Activated naive CD8-positive, alpha-beta T cell (primary cell): ENCODE data around the gene GSX1.
"Not testable (repeated sequence)": the region's sequence is repeated elsewhere in the genome, so short reads cannot be mapped to it uniquely, and the experiment has no call there.

Experiments
- H3K27ac Mint-ChIP-seq: one replicate; pipeline ENCODE4 v1.8.0; 2021; ENCODE audit warnings: mixed read lengths
- H3K27me3 Mint-ChIP-seq: one replicate; pipeline ENCODE4 v1.8.0; 2021; ENCODE audit warnings: mixed read lengths
- H3K36me3 Mint-ChIP-seq: one replicate; pipeline ENCODE4 v1.8.0; 2021; ENCODE audit warnings: mixed read lengths
- H3K4me1 Mint-ChIP-seq: one replicate; pipeline ENCODE4 v1.8.0; 2021; ENCODE audit warnings: low read depth, mixed read lengths
- H3K4me3 Mint-ChIP-seq: one replicate; pipeline ENCODE4 v1.8.0; 2021; ENCODE audit warnings: mild to moderate bottlenecking, mixed read lengths
- H3K9me3 Mint-ChIP-seq: one replicate; pipeline ENCODE4 v1.8.0; 2021; ENCODE audit warnings: low read depth, mixed read lengths

Gene GSX1

GRCh38 chr13:27810461-27810860 lies 18.2 kb downstream of the GSX1 start:
- no peak overlapping the region for H3K4me3 Mint-ChIP-seq
- H3K27ac Mint-ChIP-seq: no peak overlapping the region
- no peaks in the 10 kb centered on the region for H3K9me3 Mint-ChIP-seq
- no peaks in the 10 kb centered on the region for H3K36me3 Mint-ChIP-seq
- H3K4me1 Mint-ChIP-seq: no peaks in the 10 kb centered on the region
- H3K27me3 Mint-ChIP-seq: peaks cover 32% of the 10 kb centered on the region

GRCh38 chr13:27813826-27814225 lies 21.5 kb downstream of the GSX1 start:
- H3K27me3 Mint-ChIP-seq: peaks cover 24% of the 10 kb centered on the region
- no peaks in the 10 kb centered on the region for H3K36me3 Mint-ChIP-seq
- H3K4me1 Mint-ChIP-seq: no peaks in the 10 kb centered on the region
- H3K9me3 Mint-ChIP-seq: no peaks in the 10 kb centered on the region
- no peak overlapping the region for H3K4me3 Mint-ChIP-seq
- no peak overlapping the region for H3K27ac Mint-ChIP-seq

GRCh38 chr13:27817832-27818231 lies 25.5 kb downstream of the GSX1 start:
- H3K9me3 Mint-ChIP-seq, H3K4me1 Mint-ChIP-seq, H3K27ac Mint-ChIP-seq, H3K4me3 Mint-ChIP-seq, H3K36me3 Mint-ChIP-seq: not testable (repeated sequence)
- H3K27me3 Mint-ChIP-seq: peaks cover 33% of the 10 kb centered on the region

- Mint-ChIP-seq H3K4me3 (no peak overlapping the region), H3K27me3 (peaks cover 30% of the 10 kb centered on the region), H3K27ac (no peak overlapping the region), H3K9me3 (no peaks in the 10 kb centered on the region), H3K36me3 (no peaks in the 10 kb centered on the region), H3K4me1 (no peaks in the 10 kb centered on the region)
Measured at GRCh38 chr13:27820524-27821482, 28.5 kb downstream of the GSX1 start.

- no peak overlapping the region for H3K27ac Mint-ChIP-seq
- no peak overlapping the region for H3K4me3 Mint-ChIP-seq
Measured at GRCh38 chr13:27821566-27821965, 29.3 kb downstream of the GSX1 start.

GRCh38 chr13:27822258-27822872 lies 30.1 kb downstream of the GSX1 start:
- Mint-ChIP-seq H3K27ac (no peak overlapping the region), H3K9me3 (no peaks in the 10 kb centered on the region), H3K27me3 (peaks cover 29% of the 10 kb centered on the region), H3K4me1 (peaks cover 3% of the 10 kb centered on the region), H3K36me3 (no peaks in the 10 kb centered on the region), H3K4me3 (no peak overlapping the region)

More at GRCh38 chr13:27821566-27821965, 29.3 kb downstream of the GSX1 start:
- Mint-ChIP-seq H3K4me1 (peaks cover 3% of the 10 kb centered on the region), H3K9me3 (no peaks in the 10 kb centered on the region), H3K36me3 (no peaks in the 10 kb centered on the region), H3K27me3 (peaks cover 27% of the 10 kb centered on the region)

GRCh38 chr13:27822873-27823311 lies 30.6 kb downstream of the GSX1 start:
- Mint-ChIP-seq H3K4me1 (peaks cover 3% of the 10 kb centered on the region), H3K27me3 (peaks cover 33% of the 10 kb centered on the region), H3K4me3 (no peak overlapping the region), H3K27ac (no peak overlapping the region), H3K9me3 (no peaks in the 10 kb centered on the region), H3K36me3 (no peaks in the 10 kb centered on the region)

GRCh38 chr13:27824121-27824520 lies 31.8 kb downstream of the GSX1 start:
- H3K4me1 Mint-ChIP-seq: peaks cover 3% of the 10 kb centered on the region
- H3K27me3 Mint-ChIP-seq: peaks cover 38% of the 10 kb centered on the region
- no peaks in the 10 kb centered on the region for H3K36me3 Mint-ChIP-seq
- H3K4me3 Mint-ChIP-seq: no peak overlapping the region
- H3K9me3 Mint-ChIP-seq: no peaks in the 10 kb centered on the region
- no peak overlapping the region for H3K27ac Mint-ChIP-seq

GRCh38 chr13:27825072-27825471 lies 32.8 kb downstream of the GSX1 start:
- Mint-ChIP-seq H3K4me1 (peaks cover 5% of the 10 kb centered on the region), H3K27ac (no peak overlapping the region), H3K36me3 (no peaks in the 10 kb centered on the region), H3K9me3 (no peaks in the 10 kb centered on the region), H3K4me3 (no peak overlapping the region), H3K27me3 (peaks cover 37% of the 10 kb centered on the region)

GRCh38 chr13:27826379-27827353 lies 34.4 kb downstream of the GSX1 start:
- Mint-ChIP-seq H3K36me3 (no peaks in the 10 kb centered on the region), H3K27me3 (peaks cover 39% of the 10 kb centered on the region), H3K27ac (no peak overlapping the region), H3K4me3 (no peak overlapping the region), H3K4me1 (peaks cover 8% of the 10 kb centered on the region), H3K9me3 (no peaks in the 10 kb centered on the region)

- no peaks in the 10 kb centered on the region for H3K36me3 Mint-ChIP-seq
- H3K9me3 Mint-ChIP-seq: no peaks in the 10 kb centered on the region
- H3K27me3 Mint-ChIP-seq: peaks cover 38% of the 10 kb centered on the region
- peaks cover 8% of the 10 kb centered on the region for H3K4me1 Mint-ChIP-seq
- no peak overlapping the region for H3K4me3 Mint-ChIP-seq
- H3K27ac Mint-ChIP-seq: no peak overlapping the region
Measured at GRCh38 chr13:27827646-27828045, 35.4 kb downstream of the GSX1 start.

- peaks cover 41% of the 10 kb centered on the region for H3K27me3 Mint-ChIP-seq
- H3K27ac Mint-ChIP-seq: no peak overlapping the region
- peak overlapping the region; percentile 30 for H3K4me3 Mint-ChIP-seq
- no peaks in the 10 kb centered on the region for H3K9me3 Mint-ChIP-seq
- H3K4me1 Mint-ChIP-seq: peaks cover 8% of the 10 kb centered on the region
- no peaks in the 10 kb centered on the region for H3K36me3 Mint-ChIP-seq
Measured at GRCh38 chr13:27830010-27830409, 37.7 kb downstream of the GSX1 start.

GRCh38 chr13:27833206-27833605 lies 40.9 kb downstream of the GSX1 start:
- Mint-ChIP-seq H3K27ac (no peak overlapping the region), H3K36me3 (no peaks in the 10 kb centered on the region), H3K27me3 (peaks cover 35% of the 10 kb centered on the region), H3K4me3 (no peak overlapping the region), H3K9me3 (no peaks in the 10 kb centered on the region), H3K4me1 (peaks cover 5% of the 10 kb centered on the region)

- H3K27ac Mint-ChIP-seq: no peak overlapping the region
- H3K4me3 Mint-ChIP-seq: no peak overlapping the region
- no peaks in the 10 kb centered on the region for H3K36me3 Mint-ChIP-seq
- peaks cover 33% of the 10 kb centered on the region for H3K27me3 Mint-ChIP-seq
- H3K4me1 Mint-ChIP-seq: peaks cover 5% of the 10 kb centered on the region
- H3K9me3 Mint-ChIP-seq: no peaks in the 10 kb centered on the region
Measured at GRCh38 chr13:27834095-27834494, 41.8 kb downstream of the GSX1 start.
